C4-2B (cell line): Measurements from ENCODE around the gene LRRC57.

ENCODE experiments used
- ZFX ChIP-seq: fragments of 450-650 bp; IDR thresholded peaks from 2 replicates; pipeline ENCODE4 v1.6.1; 2017
- TF ChIP-seq, protein P1 (sequence below): fragments of 450-650 bp; conservative IDR thresholded peaks from 2 replicates; pipeline ENCODE4 v1.5.1; 2017; ENCODE audit warnings: mild to moderate bottlenecking

DNA sequence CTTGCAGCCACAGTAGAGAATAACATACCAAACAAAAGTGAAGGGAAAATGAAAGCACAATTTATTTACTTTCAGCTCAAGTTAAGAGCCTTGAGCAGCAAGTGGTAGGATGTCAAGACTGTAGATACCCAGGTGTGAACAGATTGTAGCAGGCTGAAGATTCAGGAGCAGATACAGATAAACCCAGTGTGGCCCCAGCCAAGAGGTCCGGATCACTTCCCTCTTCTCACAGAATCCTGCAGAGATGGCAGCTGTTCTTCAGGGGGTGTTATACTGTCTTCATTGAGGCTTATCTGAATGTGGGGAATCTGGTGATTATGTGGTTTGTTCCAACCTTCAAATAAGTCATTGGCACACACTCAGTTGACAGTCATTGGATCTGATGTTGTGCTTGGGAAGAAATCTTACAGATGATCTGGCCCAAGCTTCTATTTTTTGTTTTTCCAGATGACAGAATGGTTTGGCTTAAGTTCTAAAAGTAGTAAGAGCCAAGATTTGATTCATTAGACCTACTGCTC is 29.0 kb upstream of the LRRC57 start:
- TF ChIP-seq, protein P1, sequence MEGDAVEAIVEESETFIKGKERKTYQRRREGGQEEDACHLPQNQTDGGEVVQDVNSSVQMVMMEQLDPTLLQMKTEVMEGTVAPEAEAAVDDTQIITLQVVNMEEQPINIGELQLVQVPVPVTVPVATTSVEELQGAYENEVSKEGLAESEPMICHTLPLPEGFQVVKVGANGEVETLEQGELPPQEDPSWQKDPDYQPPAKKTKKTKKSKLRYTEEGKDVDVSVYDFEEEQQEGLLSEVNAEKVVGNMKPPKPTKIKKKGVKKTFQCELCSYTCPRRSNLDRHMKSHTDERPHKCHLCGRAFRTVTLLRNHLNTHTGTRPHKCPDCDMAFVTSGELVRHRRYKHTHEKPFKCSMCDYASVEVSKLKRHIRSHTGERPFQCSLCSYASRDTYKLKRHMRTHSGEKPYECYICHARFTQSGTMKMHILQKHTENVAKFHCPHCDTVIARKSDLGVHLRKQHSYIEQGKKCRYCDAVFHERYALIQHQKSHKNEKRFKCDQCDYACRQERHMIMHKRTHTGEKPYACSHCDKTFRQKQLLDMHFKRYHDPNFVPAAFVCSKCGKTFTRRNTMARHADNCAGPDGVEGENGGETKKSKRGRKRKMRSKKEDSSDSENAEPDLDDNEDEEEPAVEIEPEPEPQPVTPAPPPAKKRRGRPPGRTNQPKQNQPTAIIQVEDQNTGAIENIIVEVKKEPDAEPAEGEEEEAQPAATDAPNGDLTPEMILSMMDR: no peak
- TF ChIP-seq ZFX: no peak
